ENCODE results near the gene MYL7.

MYL7 gene

DNA sequence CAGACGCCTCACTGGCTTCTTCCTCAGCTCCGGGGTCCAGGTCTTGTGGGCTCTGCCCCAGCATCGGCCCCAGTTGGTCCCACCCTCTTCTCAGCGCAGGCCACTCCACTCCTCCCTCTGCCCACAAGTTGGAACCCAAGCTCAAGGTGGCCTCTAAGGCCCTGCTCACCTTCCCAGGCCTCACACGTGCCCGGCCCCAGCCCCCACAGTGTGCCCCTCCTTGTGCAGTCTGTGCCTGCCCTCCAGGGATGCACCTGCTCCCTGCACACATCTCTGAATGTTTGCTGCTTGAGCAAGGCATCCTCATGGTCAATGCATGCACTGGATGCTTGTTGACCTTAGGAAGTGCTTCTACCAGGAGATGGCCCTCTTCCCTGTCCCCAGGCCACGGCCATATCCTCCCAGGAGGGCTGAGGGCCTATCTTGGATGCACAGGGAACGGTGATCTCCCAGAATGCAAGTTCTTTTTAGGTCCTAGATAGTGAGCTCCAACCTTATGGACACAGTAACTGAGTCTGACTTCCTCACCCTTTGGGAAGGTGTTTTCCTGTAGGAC lies 44.7 kb downstream of the MYL7 start:
- no peak for DNase-seq
- intact Hi-C loops (cut with DNase I) = no loop called here

DNA sequence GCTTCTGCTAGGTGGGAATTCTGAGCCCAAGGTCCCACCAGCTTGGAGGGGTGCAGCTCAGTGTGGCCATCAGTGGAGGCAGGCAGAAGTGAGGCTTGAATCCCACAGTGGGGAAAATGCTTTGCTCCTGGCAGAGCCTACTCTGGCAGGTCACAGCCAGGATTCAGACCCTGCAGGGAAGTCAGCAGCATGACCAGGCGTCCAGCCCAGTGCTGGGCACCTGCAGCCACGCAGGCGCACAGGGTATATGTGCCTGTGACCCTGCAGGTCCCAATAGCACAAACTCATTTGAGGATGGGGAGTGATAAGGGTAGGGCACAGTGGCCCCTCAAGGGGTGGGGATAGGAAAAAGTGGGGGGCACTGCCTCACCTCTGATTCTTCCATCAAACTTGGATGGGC lies 45.4 kb downstream of the MYL7 start:
- intact Hi-C loops (cut with DNase I) = no loop called here
- no peak for DNase-seq

DNA sequence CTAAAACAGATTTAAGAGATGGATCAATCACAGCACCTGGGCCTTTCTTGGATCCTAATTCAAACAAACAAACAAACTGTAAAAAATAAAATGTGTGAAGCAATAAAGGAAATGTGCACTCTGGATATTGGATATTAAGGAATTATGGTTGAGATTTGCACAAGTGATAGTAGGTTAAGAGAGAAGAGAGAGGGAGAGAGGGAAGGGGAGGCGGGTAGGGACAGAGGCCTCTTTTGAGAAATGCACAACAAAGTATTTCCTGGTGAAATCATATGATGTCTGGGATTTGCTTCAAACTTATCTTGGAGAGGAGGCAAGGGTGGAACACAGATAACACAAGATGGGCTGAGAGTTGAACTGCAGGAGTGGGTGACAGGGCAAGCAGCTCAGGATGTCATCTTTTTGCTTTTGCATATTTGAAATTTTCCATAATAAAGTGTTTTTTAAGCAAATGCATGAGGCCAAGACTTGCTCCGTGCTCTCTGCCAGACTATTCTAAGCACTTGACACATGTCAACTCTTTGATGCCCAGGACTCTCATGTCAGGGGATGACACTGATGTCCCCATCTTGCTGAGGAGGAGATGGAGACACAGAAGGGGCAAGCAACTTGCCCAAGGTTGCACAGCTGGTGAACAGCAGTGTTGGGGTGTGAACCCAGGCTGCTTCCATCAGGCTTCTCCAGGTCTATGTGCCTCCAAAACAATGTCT lies 46.1 kb downstream of the MYL7 start:
- intact Hi-C loops (cut with DNase I) = no loop called here

DNA sequence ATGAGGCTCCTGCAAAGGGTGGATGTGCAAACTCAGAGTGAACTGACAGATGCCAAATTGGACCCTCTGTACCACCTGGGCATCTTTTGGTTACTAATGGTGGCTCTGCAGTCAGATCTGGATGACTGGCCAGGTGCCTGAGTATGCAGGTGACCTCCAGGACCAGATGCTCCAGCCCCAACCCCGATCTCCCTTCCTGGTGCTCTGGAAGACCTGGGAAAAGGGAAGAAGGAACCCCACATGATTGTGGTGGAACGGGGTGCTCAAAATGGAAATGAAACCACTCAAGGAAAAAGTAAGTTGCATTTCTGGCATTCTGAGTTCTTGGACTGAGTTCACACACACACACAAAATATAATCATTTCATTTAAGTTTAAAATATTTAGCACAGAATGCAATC lies 46.8 kb downstream of the MYL7 start:
- intact Hi-C loops (cut with DNase I) = no loop called here
- DNase-seq = no peak

More for the DNA sequence above, 46.1 kb downstream of the MYL7 start:
- DNase-seq = no peak

DNA sequence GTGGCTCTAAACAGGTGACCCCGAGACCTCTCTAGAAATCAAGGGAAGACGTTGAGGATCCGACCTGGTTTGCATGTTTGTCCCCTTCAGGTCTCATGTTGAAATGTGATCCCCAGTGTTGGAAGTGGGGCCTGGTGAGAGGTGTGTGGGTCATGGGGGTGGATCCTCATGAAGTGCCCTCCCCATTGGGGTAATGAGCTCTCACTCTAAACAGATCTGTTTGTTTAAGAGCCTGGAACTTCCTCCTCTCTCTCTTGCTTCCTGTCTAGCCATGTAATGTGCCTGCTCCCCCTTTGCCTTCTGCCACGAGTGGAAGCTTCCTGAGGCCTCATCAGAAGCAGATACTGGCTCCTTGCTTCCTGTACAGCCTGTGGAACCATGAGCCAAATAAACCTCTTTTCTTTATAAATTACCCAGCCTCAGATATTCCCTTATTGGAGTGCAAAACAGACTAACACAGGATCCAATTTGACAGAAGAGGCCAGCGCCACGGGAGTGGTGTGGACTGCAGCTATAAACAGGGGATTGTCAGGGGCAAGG lies 48.0 kb downstream of the MYL7 start:
- no peak for DNase-seq
- intact Hi-C loops (cut with DNase I) = no loop called here

All from head of caudate nucleus (tissue), 42 donors.